ENCODE measurements around the gene FNDC3A.

GRCh38 chr13:49208619-49209018 lies 232.9 kb downstream of the FNDC3A start:
- TF ChIP-seq CTCF (IDR thresholded peaks at IDR 0.05; ENCODE audit: insufficient read depth, low read length, poor library complexity, severe bottlenecking): no peak
- TF ChIP-seq EZH2phosphoT487 (conservative IDR thresholded peaks at IDR 0.05; ENCODE audit: low read length): no peak
